ENCODE measurements around the gene KLF16. TPM values are rescaled to one million over a fixed set of nuclear protein-coding genes. Genes with fewer than 3 reads are reported as not detected.

KLF16 gene
- total and polyA plus RNA-seq, 5 donors, result 4.5 to 11.1 (median 7.1) TPM

GRCh38 chr19:1815605-1816529 lies 47.5 kb downstream of the KLF16 start:
- Histone ChIP-seq H3K27me3 (ENCODE audit: control insufficient read depth, insufficient read depth) (no peaks in the 10 kb centered on the region), H3K4me1 (ENCODE audit: control insufficient read depth, insufficient read depth, low read length) (peaks cover 3% of the 10 kb centered on the region), H3K4me3 (ENCODE audit: low read length) (no peak overlapping the region), H3K27ac (ENCODE audit: low read length) (no peak overlapping the region), H3K9me3 (ENCODE audit: control insufficient read depth, low read length) (no peaks in the 10 kb centered on the region)
- intact Hi-C loops (cut with DNase I), result no loop called here
- no peak for DNase-seq
- 91% methylated on average over 61 of the region's 61 CpGs for WGBS
- ATAC-seq, result no peak

GRCh38 chr19:1814833-1815604 lies 48.4 kb downstream of the KLF16 start:
- no peak for ATAC-seq
- intact Hi-C loops (cut with DNase I), result no loop called here
- DNase-seq, result no peak

GRCh38 chr19:1814391-1814790 lies 49.0 kb downstream of the KLF16 start:
- Histone ChIP-seq H3K4me1 (ENCODE audit: control insufficient read depth, insufficient read depth, low read length) (peaks cover 3% of the 10 kb centered on the region), H3K27ac (ENCODE audit: low read length) (no peak overlapping the region), H3K9me3 (ENCODE audit: control insufficient read depth, low read length) (no peaks in the 10 kb centered on the region), H3K4me3 (ENCODE audit: low read length) (no peak overlapping the region), H3K27me3 (ENCODE audit: control insufficient read depth, insufficient read depth) (no peaks in the 10 kb centered on the region)
- intact Hi-C loops (cut with DNase I), result no loop called here
- peak in 1 of 3 donors; percentile 47 for DNase-seq
- ATAC-seq, result no peak
- WGBS, result 77% methylated on average over 10 of the region's 10 CpGs

More at GRCh38 chr19:1814833-1815604, 48.4 kb downstream of the KLF16 start:
- H3K27me3 ChIP-seq (ENCODE audit: control insufficient read depth, insufficient read depth), result no peaks in the 10 kb centered on the region
- no peak overlapping the region for H3K27ac ChIP-seq (ENCODE audit: low read length)
- H3K4me3 ChIP-seq (ENCODE audit: low read length), result no peak overlapping the region
- 81% methylated on average over 26 of the region's 26 CpGs for WGBS
- peaks cover 3% of the 10 kb centered on the region for H3K4me1 ChIP-seq (ENCODE audit: control insufficient read depth, insufficient read depth, low read length)
- H3K9me3 ChIP-seq (ENCODE audit: control insufficient read depth, low read length), result no peaks in the 10 kb centered on the region

GRCh38 chr19:1813192-1814182 lies 49.9 kb downstream of the KLF16 start:
- 66% methylated on average over 21 of the region's 21 CpGs for WGBS
- intact Hi-C loops (cut with DNase I), result no loop called here
- H3K4me3 ChIP-seq (ENCODE audit: low read length), result peak overlapping the region; percentile 59
- DNase-seq (no peak), ATAC-seq (no peak)
- peaks cover 3% of the 10 kb centered on the region for H3K4me1 ChIP-seq (ENCODE audit: control insufficient read depth, insufficient read depth, low read length)
- H3K27ac ChIP-seq (ENCODE audit: low read length), result no peak overlapping the region
- H3K9me3 ChIP-seq (ENCODE audit: control insufficient read depth, low read length), result no peaks in the 10 kb centered on the region
- no peaks in the 10 kb centered on the region for H3K27me3 ChIP-seq (ENCODE audit: control insufficient read depth, insufficient read depth)

- peak; percentile 96 to 98 (median 98) for DNase-seq
Measured at GRCh38 chr19:1812426-1813191, 50.8 kb downstream of the KLF16 start.

GRCh38 chr19:1811942-1812425 lies 51.4 kb downstream of the KLF16 start, which contains the start of gene ATP8B3:
Gene ATP8B3, minus strand, starts transcription at chr19:1812276. Its CDS starts 540 bp downstream, at chr19:1811736.
- intact Hi-C loops (cut with DNase I), result no loop called here
- H3K4me3 ChIP-seq (ENCODE audit: low read length), result peak within 1 kb of the TSS; percentile 59
- peaks cover 3% of the 10 kb centered on the region for H3K4me1 ChIP-seq (ENCODE audit: control insufficient read depth, insufficient read depth, low read length)
- H3K9me3 ChIP-seq (ENCODE audit: control insufficient read depth, low read length), result no peaks in the 10 kb centered on the region
- DNase-seq, result no peak
- no peak for ATAC-seq
- H3K27ac ChIP-seq (ENCODE audit: low read length), result peak within 1 kb of the TSS; percentile 40
- WGBS, result 2% methylated on average over 48 of the region's 48 CpGs
- no peaks in the 10 kb centered on the region for H3K27me3 ChIP-seq (ENCODE audit: control insufficient read depth, insufficient read depth)

More at GRCh38 chr19:1812426-1813191, 50.8 kb downstream of the KLF16 start:
- under 1% methylated on average over 47 of the region's 47 CpGs for WGBS
- intact Hi-C loops (cut with DNase I), result no loop called here
- no peaks in the 10 kb centered on the region for H3K9me3 ChIP-seq (ENCODE audit: control insufficient read depth, low read length)
- H3K4me1 ChIP-seq (ENCODE audit: control insufficient read depth, insufficient read depth, low read length), result peaks cover 3% of the 10 kb centered on the region
- H3K4me3 ChIP-seq (ENCODE audit: low read length), result peak overlapping the region; percentile 59
- H3K27ac ChIP-seq (ENCODE audit: low read length), result peak overlapping the region; percentile 40
- ATAC-seq, result peak; percentile 92 to 94
- no peaks in the 10 kb centered on the region for H3K27me3 ChIP-seq (ENCODE audit: control insufficient read depth, insufficient read depth)

GRCh38 chr19:1811472-1811894 lies 51.9 kb downstream of the KLF16 start:
- ATAC-seq (peak; percentile 4 to 8), DNase-seq (peak; percentile 74 to 86 (median 86))
- Histone ChIP-seq H3K27ac (ENCODE audit: low read length) (no peak overlapping the region), H3K4me3 (ENCODE audit: low read length) (no peak overlapping the region), H3K9me3 (ENCODE audit: control insufficient read depth, low read length) (no peaks in the 10 kb centered on the region), H3K4me1 (ENCODE audit: control insufficient read depth, insufficient read depth, low read length) (peaks cover 3% of the 10 kb centered on the region), H3K27me3 (ENCODE audit: control insufficient read depth, insufficient read depth) (no peaks in the 10 kb centered on the region)
- WGBS, result 19% methylated on average over 13 of the region's 13 CpGs
- intact Hi-C loops (cut with DNase I), result no loop called here

GRCh38 chr19:1810439-1811160 lies 52.8 kb downstream of the KLF16 start:
- no peak for ATAC-seq
- intact Hi-C loops (cut with DNase I), result no loop called here
- 89% methylated on average over 19 of the region's 19 CpGs for WGBS
- H3K27ac ChIP-seq (ENCODE audit: low read length), result no peak overlapping the region
- peak in 1 of 3 donors; percentile 46 for DNase-seq
- no peaks in the 10 kb centered on the region for H3K27me3 ChIP-seq (ENCODE audit: control insufficient read depth, insufficient read depth)
- peaks cover 3% of the 10 kb centered on the region for H3K4me1 ChIP-seq (ENCODE audit: control insufficient read depth, insufficient read depth, low read length)
- no peak overlapping the region for H3K4me3 ChIP-seq (ENCODE audit: low read length)
- H3K9me3 ChIP-seq (ENCODE audit: control insufficient read depth, low read length), result no peaks in the 10 kb centered on the region

- 80% methylated on average over 18 of the region's 18 CpGs for WGBS
- no peaks in the 10 kb centered on the region for H3K27me3 ChIP-seq (ENCODE audit: control insufficient read depth, insufficient read depth)
- H3K27ac ChIP-seq (ENCODE audit: low read length), result no peak overlapping the region
- no peaks in the 10 kb centered on the region for H3K9me3 ChIP-seq (ENCODE audit: control insufficient read depth, low read length)
- DNase-seq, result peak in 1 of 3 donors; percentile 67
- intact Hi-C loops (cut with DNase I), result no loop called here
- H3K4me3 ChIP-seq (ENCODE audit: low read length), result no peak overlapping the region
- no peak for ATAC-seq
- peaks cover 3% of the 10 kb centered on the region for H3K4me1 ChIP-seq (ENCODE audit: control insufficient read depth, insufficient read depth, low read length)
Measured at GRCh38 chr19:1809678-1810077, 53.7 kb downstream of the KLF16 start.
